Mucosa of descending colon (tissue), 3 donors: Measurements from ENCODE around the gene MARK3. TPM values are rescaled to one million over a fixed set of nuclear protein-coding genes. Genes with fewer than 3 reads are reported as not detected.

Experiments
- ATAC-seq: fragments of 200-7000 bp; cut with Tn5 transposase; one replicate; pipeline ENCODE4 v1.9.1; 2020; ENCODE audit warnings: mild to moderate bottlenecking, moderate library complexity
- DNase-seq, 3 donors: peaks; one replicate each; pipeline ENCODE4 v3.0.0-alpha.2; 2020
- H3K36me3 ChIP-seq: fragments of 200-600 bp; one replicate; pipeline ENCODE4 v1.8.0; 2021; ENCODE audit warnings: low read depth, mild to moderate bottlenecking
- H3K4me1 ChIP-seq: fragments of 200-600 bp; one replicate; pipeline ENCODE4 v1.8.0; 2021; ENCODE audit warnings: low read depth, mild to moderate bottlenecking
- H3K4me3 ChIP-seq: fragments of 200-600 bp; one replicate; pipeline ENCODE4 v1.8.0; 2021; ENCODE audit warnings: mild to moderate bottlenecking
- H3K9me3 ChIP-seq: fragments of 200-600 bp; one replicate; pipeline ENCODE4 v1.8.0; 2021; ENCODE audit warnings: mild to moderate bottlenecking
- intact Hi-C, 2 donors: fragments of 100-400 bp; cut with DNase I in 1 of 2; cut with micrococcal nuclease in 1 of 2; formaldehyde crosslinking; loops; one replicate each; pipeline versions ENCODE4 v1.11.0 to v1.11.1; 2022; cut with DNase I, micrococcal nuclease
- total RNA-seq, 3 donors: library from RNA; stranded (reverse); fragmentation: NEBNext Ultra II Directional in 2 of 3; extraction: Animal tissue kit (Norgen Biotek cat#: 25700) in 2 of 3; gene quantifications; one replicate each; pipeline versions ENCODE4 v1.2.1 to v1.2.4, GENCODE V29; 2021 to 2023
- TF ChIP-seq, protein P1 (sequence below): fragments of 200-600 bp; IDR thresholded peaks from one replicate; pipeline ENCODE4 v1.8.0; 2022; ENCODE audit warnings: antibody characterized with exemption, mild to moderate bottlenecking
- donor health status: DM: no; HTN: no; CAD: no; lungs with moderate emphysema.
- donor health status: DM: no; HTN: no; CAD: no.
- donor health status: DM: no; HTN: yes; CAD: no.

Gene MARK3
- total RNA-seq, 3 donors from 2014 or later: 60.8 to 85.7 (median 66.8) TPM

DNA sequence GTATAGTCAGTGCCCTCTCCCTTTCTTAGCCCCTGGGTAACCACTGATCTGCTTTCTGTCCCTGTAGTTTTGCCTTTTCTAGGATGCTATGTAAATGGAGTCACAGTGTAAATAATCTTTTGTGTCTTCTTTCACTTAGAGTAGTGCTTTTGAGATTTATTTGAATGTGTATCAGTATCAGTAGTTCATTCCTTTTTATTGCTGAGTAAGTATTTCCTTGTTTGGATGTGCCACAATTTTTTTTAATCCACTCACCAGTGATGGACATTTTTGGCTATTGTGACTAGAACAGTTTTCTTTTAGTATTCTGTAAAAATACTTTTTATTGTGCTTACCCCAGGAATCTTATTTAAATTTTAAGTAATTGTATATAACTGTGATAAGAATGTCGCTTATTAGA, 3.4 kb downstream of the MARK3 start:
- no peak for ATAC-seq
- no peaks in the 10 kb centered on the region for H3K9me3 ChIP-seq
- no peaks in the 10 kb centered on the region for H3K36me3 ChIP-seq
- intact Hi-C loops: no loop called here
- H3K4me1 ChIP-seq: peaks cover 36% of the 10 kb centered on the region
- DNase-seq: no peak
- TF ChIP-seq, protein P1, sequence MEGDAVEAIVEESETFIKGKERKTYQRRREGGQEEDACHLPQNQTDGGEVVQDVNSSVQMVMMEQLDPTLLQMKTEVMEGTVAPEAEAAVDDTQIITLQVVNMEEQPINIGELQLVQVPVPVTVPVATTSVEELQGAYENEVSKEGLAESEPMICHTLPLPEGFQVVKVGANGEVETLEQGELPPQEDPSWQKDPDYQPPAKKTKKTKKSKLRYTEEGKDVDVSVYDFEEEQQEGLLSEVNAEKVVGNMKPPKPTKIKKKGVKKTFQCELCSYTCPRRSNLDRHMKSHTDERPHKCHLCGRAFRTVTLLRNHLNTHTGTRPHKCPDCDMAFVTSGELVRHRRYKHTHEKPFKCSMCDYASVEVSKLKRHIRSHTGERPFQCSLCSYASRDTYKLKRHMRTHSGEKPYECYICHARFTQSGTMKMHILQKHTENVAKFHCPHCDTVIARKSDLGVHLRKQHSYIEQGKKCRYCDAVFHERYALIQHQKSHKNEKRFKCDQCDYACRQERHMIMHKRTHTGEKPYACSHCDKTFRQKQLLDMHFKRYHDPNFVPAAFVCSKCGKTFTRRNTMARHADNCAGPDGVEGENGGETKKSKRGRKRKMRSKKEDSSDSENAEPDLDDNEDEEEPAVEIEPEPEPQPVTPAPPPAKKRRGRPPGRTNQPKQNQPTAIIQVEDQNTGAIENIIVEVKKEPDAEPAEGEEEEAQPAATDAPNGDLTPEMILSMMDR: no peak
- H3K4me3 ChIP-seq: no peak overlapping the region

DNA sequence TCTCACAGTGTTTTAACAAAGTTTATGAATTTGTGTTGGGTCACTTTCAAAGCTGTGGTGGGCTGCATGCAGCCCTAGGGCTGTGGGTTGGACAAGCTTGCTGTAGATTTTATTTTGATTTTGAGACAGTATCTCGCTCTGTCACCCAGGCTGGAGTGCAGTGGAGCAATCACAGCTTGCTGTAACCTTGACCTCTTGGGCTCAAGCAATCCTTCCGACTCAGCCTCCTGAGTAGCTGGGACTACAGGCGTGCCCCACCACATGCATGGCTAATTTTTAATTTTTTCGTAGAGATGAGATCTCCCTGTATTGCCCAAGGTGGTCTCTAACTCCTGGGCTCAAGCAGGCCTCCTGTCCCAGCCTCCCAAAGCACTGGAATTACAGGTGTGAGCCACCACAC, 5.4 kb downstream of the MARK3 start:
- ATAC-seq (no peak), DNase-seq (no peak)
- TF ChIP-seq, protein P1: no peak
- peaks cover 40% of the 10 kb centered on the region for H3K4me1 ChIP-seq
- no peaks in the 10 kb centered on the region for H3K9me3 ChIP-seq
- H3K36me3 ChIP-seq: no peaks in the 10 kb centered on the region
- intact Hi-C loops: no loop called here
- no peak overlapping the region for H3K4me3 ChIP-seq

DNA sequence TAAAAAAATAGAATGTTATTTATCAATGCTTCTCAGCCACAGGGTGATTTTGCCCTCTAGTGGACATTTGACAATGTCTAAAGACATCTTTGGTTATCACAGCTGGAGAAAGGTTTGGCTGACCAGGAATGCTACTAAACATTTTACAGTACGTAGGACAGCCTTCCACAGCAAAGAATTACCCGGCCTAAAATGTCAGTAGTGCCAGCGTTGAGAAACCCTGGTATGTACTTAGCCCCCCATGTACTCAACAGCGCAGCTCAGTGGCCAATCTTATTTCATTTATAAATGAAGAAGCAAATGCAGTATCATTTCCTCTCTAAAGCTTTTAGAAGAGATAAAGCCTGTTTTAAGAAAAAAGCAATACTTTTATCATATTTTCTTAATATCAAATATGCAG, 5.8 kb downstream of the MARK3 start:
- Histone ChIP-seq H3K9me3 (no peaks in the 10 kb centered on the region), H3K4me1 (peaks cover 40% of the 10 kb centered on the region), H3K36me3 (no peaks in the 10 kb centered on the region), H3K4me3 (no peak overlapping the region)
- TF ChIP-seq, protein P1: peak; percentile 28
- ATAC-seq (peak; percentile 38), DNase-seq (peak in 1 of 3 donors; percentile 51)
- intact Hi-C loops: no loop called here

DNA sequence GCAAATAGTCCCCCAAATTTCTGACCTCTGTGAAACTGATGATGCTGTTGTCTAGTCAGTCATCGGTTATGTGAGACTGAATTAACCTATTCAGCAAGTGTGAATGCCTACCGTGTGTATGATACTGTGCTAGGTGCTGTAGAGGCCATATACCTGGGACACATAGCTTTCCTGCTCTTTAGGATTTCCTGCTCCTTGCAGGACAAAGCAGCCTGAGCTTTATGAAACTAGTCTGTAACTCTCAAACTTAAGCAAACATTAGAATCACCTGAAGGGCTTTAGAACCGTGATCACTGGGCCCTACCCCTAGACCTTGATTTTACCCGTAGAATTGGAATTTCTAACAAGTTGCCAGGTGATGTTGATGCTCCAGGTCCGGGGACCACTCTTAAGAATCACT, 6.9 kb downstream of the MARK3 start:
- ATAC-seq (peak; percentile 20), DNase-seq (no peak)
- Histone ChIP-seq H3K4me1 (peaks cover 36% of the 10 kb centered on the region), H3K4me3 (no peak overlapping the region), H3K9me3 (no peaks in the 10 kb centered on the region), H3K36me3 (no peaks in the 10 kb centered on the region)
- TF ChIP-seq, protein P1: no peak
- intact Hi-C loops: no loop called here

DNA sequence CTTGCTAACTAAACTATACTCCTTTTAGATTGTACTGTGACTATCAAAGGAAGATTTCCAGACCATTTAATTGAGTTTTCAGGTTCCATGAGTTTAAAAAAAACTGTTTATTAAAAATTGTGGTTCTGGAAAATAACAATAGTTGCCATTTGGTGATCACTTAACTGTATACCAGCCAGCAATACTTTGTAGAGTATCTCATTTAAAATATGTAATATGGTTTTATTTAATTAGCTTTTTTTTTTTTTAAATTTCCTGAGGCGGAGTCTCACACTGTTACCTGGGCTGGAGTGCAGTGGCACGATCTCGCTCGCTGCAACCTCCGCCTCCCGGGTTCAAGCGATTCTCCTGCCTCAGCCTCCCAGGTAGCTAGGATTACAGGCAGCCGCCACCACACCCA, 7.4 kb downstream of the MARK3 start:
- TF ChIP-seq, protein P1: no peak
- H3K4me1 ChIP-seq: peaks cover 31% of the 10 kb centered on the region
- H3K36me3 ChIP-seq: no peaks in the 10 kb centered on the region
- no peaks in the 10 kb centered on the region for H3K9me3 ChIP-seq
- no peak overlapping the region for H3K4me3 ChIP-seq
- intact Hi-C loops: no loop called here
- no peak for DNase-seq
- no peak for ATAC-seq

DNA sequence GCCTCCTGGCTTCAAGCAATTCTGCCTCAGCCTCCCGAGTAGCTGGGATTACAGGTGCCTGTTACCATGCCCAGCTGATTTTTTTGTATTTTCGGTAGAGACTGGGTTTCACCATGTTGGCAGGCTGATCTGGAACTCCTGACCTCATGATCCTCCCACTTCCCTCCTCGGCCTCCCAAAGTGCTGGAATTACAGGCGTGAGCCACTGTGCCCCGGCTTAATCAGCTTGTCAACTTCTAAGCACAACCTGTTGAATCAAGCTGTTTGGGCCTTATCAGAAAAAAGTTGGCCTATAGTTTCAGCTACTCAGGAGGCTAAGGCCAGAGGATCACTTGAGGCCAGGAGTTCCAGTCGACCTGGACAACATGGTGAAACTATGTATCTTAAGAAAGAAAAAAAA, 7.9 kb downstream of the MARK3 start:
- no peak for DNase-seq
- peaks cover 27% of the 10 kb centered on the region for H3K4me1 ChIP-seq

More for the DNA sequence above, 7.9 kb downstream of the MARK3 start:
- ATAC-seq: no peak
- Histone ChIP-seq H3K4me3 (no peak overlapping the region), H3K9me3 (no peaks in the 10 kb centered on the region), H3K36me3 (no peaks in the 10 kb centered on the region)
- intact Hi-C loops: no loop called here
- TF ChIP-seq, protein P1: no peak
